Common myeloid progenitor, CD34-positive (primary cell): ENCODE results near the gene HDAC11.
A peak's percentile ranks its signal among the peaks of the same experiment; 100 is the strongest.

ENCODE experiments used
- CTCF ChIA-PET: fragments of 350-600 bp; sonication (Branson Sonifier 250); formaldehyde crosslinking; loops from one replicate; lab custom pipeline; 2021; ENCODE audit warnings: antibody characterized with exemption; lab: Charles Lee
- POLR2A ChIA-PET: fragments of 350-600 bp; sonication (Branson Sonifier 250); formaldehyde crosslinking; loops from one replicate; lab custom pipeline; 2021; ENCODE audit warnings: antibody characterized with exemption; lab: Charles Lee
- DNase-seq, 3 donors: peaks; one replicate each; pipeline versions ENCODE4 v3.0.0 to v3.0.0-alpha.2; 2013
- H3K27ac ChIP-seq, 2 experiments: 1 replicate in 1 of 2; 2 replicates in 1 of 2; pipeline ENCODE4 v1.7.0; 2013; ENCODE audit warnings: inconsistent platforms in 2 of 2, low read length in 2 of 2, mild to moderate bottlenecking in 2 of 2, low read depth in 1 of 2, moderate library complexity in 1 of 2; ENCODE audit not compliant: severe bottlenecking in 2 of 2, insufficient read depth in 1 of 2, poor library complexity in 1 of 2
- H3K27me3 ChIP-seq, 5 experiments: replicated peaks in 2 of 5; 1 replicate in 3 of 5; 2 replicates in 2 of 5; pipeline versions ENCODE4 v1.6.1 to v1.7.0; 2013; ENCODE audit warnings: low read length in 4 of 5, mild to moderate bottlenecking in 2 of 5, moderate library complexity in 2 of 5, inconsistent platforms in 1 of 5; ENCODE audit not compliant: insufficient read depth in 5 of 5, control insufficient read depth in 4 of 5
- H3K36me3 ChIP-seq, 4 experiments: 1 replicate in 2 of 4; 2 replicates in 2 of 4; pipeline versions ENCODE4 v1.6.1 to v1.7.0; 2013; ENCODE audit warnings: low read length in 3 of 4, control low read depth in 1 of 4, mild to moderate bottlenecking in 1 of 4; ENCODE audit not compliant: control insufficient read depth in 4 of 4, insufficient read depth in 4 of 4
- H3K4me1 ChIP-seq, 4 experiments: 1 replicate in 3 of 4; 2 replicates in 1 of 4; pipeline versions ENCODE4 v1.6.1 to v1.7.1; 2013; ENCODE audit warnings: low read length in 3 of 4, mild to moderate bottlenecking in 3 of 4, control low read depth in 1 of 4, inconsistent platforms in 1 of 4, moderate library complexity in 1 of 4; ENCODE audit not compliant: control insufficient read depth in 4 of 4, insufficient read depth in 4 of 4; ENCODE audit errors: control extremely low read depth in 1 of 4
- H3K4me3 ChIP-seq, 7 experiments: 1 replicate in 4 of 7; 2 replicates in 3 of 7; pipeline versions ENCODE4 v1.5.1 to v1.7.0; 2013; ENCODE audit warnings: mild to moderate bottlenecking in 7 of 7, low read length in 6 of 7, moderate library complexity in 6 of 7, inconsistent platforms in 2 of 7, low read depth in 2 of 7, control low read depth in 1 of 7; ENCODE audit not compliant: insufficient read depth in 4 of 7, control insufficient read depth in 1 of 7; ENCODE audit errors: extremely low read depth in 1 of 7
- H3K9me3 ChIP-seq, 5 experiments: 1 replicate in 4 of 5; 2 replicates in 1 of 5; pipeline versions ENCODE4 v1.6.1 to v1.7.1; 2013; ENCODE audit warnings: low read length in 4 of 5, mild to moderate bottlenecking in 2 of 5, inconsistent platforms in 1 of 5, low read depth in 1 of 5, moderate library complexity in 1 of 5; ENCODE audit not compliant: control insufficient read depth in 4 of 5, insufficient read depth in 2 of 5; ENCODE audit errors: control extremely low read depth in 1 of 5
- WGBS: methylation state at CpG from one replicate; pipeline ENCODE4 v1.1.5; 2013; ENCODE audit not compliant: insufficient coverage; 5-methylcytosine and 5-hydroxymethylcytosine counted together

Gene HDAC11

GRCh38 chr3:13545952-13546454 is 65.9 kb downstream of the HDAC11 start:
- CTCF ChIA-PET = interaction anchor here (1.9 kb wide), 1 partner anchor 48 kb away, joined by 4 read pairs; no protein-coding TSS in a partner anchor
- POLR2A ChIA-PET = no interaction called here

GRCh38 chr3:13546667-13547171 is 66.6 kb downstream of the HDAC11 start:
- Histone ChIP-seq H3K4me1 (peaks cover 4 to 37% (median 27%) of the 10 kb centered on the region in 4 experiments), H3K9me3 (peaks cover 0 to 6% (median 0%) of the 10 kb centered on the region in 5 experiments), H3K4me3 (no peak overlapping the region), H3K36me3 (no peaks in the 10 kb centered on the region), H3K27ac (no peak overlapping the region), H3K27me3 (peaks cover 0 to 15% (median 2%) of the 10 kb centered on the region in 5 experiments)
- peak in 2 of 3 donors; percentile 14 to 39 for DNase-seq
- ChIA-PET CTCF (interaction anchor here (1.5 kb wide), 1 partner anchor 111 kb away, joined by 4 read pairs; no protein-coding TSS in a partner anchor), POLR2A (no interaction called here)
- WGBS = 86% methylated on average over 5 of the region's 9 CpGs

More at GRCh38 chr3:13545952-13546454, 65.9 kb downstream of the HDAC11 start:
- Histone ChIP-seq H3K4me1 (peaks cover 4 to 37% (median 27%) of the 10 kb centered on the region in 4 experiments), H3K27me3 (peaks cover 0 to 15% (median 2%) of the 10 kb centered on the region in 5 experiments), H3K36me3 (no peaks in the 10 kb centered on the region), H3K9me3 (peaks cover 0 to 6% (median 0%) of the 10 kb centered on the region in 5 experiments), H3K4me3 (no peak overlapping the region), H3K27ac (no peak overlapping the region)
- DNase-seq = no peak
- 90% methylated on average over 5 of the region's 9 CpGs for WGBS

DNA sequence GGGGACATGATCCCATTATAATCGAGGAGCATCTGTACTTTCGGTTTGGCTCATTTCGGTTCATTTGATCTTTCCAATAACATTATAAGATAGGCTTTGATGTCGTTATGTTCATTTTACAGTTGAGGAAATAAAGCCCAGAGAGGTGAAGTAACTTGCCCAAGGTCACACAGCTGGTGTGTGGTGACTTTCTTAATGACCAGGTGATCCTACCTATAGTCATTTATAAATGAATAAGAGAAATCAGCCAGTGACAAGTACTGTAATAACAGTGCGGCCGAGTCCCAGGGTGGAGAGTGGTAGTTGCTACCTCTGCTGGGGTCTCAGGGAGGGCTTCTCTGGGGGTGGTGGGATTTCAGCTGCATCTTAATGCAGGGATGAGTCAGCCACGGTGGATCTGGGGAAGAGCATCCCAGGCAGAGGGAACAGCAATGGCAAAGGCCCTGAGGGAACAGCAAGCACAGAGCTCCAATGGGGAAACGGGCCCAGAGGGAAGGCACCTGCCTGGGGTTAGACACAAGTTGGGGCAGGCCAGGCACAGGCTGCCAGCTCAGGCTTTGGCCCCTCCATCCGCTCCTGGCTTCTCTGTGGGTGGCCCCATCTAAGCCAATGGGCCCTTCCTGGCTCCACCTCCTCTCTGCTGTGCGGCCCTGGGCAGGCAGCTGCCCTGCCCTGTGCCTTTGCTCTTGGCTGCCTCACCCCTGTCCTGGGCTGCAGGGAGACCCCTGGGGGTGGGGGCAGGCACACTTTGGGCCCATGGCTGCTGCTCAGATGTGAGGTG is 67.7 kb downstream of the HDAC11 start:
- H3K4me1 ChIP-seq = peaks cover 4 to 37% (median 27%) of the 10 kb centered on the region in 4 experiments

DNA sequence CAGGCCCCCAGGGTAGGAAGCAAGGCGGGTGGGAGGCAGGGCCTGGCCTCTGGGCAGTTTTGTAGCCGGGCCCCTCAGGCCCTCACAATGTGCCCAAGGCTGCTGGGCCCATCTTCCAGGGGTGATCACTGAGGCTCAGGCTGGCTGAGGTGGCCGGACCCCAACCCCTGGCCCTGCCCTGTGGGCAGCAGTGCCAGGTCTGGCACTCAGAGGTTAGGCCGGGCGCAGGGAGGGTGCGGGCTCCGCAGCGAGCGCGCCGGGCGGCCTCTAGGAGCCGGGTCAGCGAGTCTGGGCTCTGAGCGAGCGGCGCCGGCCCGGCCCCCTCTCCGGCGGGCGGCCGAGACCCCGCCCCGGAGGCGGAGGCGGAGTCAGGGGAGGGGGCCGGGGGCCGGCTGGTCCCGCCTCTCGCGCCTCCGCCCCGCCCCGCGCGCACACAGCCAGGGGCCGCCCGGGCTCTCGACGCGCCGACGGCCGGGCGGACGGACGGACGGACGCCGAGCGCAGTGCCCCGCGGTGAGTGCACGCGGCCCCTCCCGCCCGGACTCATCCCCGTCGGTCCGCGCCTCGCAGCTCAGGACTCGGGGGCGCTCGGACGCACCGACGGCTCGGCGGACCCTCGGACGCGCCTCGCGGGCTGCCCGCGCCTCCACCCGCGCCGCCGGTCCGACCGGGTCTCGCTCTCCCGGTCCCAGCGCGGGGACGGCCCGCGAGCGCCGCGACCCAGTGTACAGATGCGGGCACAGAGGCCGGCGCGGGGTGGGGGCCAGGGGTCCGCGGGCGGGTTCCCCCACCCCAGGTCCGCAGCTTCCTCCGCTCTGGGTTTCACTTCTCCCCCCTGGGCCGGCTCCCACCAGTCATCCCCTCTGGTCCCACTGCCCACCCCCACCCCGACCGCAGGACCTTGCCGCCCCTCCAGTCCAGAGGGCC is 68.9 kb downstream of the HDAC11 start, which contains the start of gene FBLN2:
FBLN2 (plus strand) TSS at position 430 of the 927 bp plus-strand sequence. CDS start 21,231 bp downstream, outside the sequence.
- 3% methylated on average over 37 of the region's 107 CpGs for WGBS
- no peak within 1 kb of the TSS for H3K27ac ChIP-seq

More for the DNA sequence above, 67.7 kb downstream of the HDAC11 start:
- DNase-seq = no peak
- POLR2A ChIA-PET = no interaction called here
- no peaks in the 10 kb centered on the region for H3K9me3 ChIP-seq
- H3K36me3 ChIP-seq = no peaks in the 10 kb centered on the region
- H3K27ac ChIP-seq = no peak overlapping the region
- over 99% methylated on average over 8 of the region's 10 CpGs for WGBS
- no peak overlapping the region for H3K4me3 ChIP-seq
- CTCF ChIA-PET = interaction anchor here (1.5 kb wide), 1 partner anchor 110 kb away, joined by 4 read pairs; no protein-coding TSS in a partner anchor
- peaks cover 0 to 15% (median 2%) of the 10 kb centered on the region in 5 experiments for H3K27me3 ChIP-seq

GRCh38 chr3:13549623-13550422 is 69.7 kb downstream of the HDAC11 start:
- H3K27me3 ChIP-seq = peaks cover 0 to 15% (median 2%) of the 10 kb centered on the region in 5 experiments
- H3K4me3 ChIP-seq = no peak overlapping the region
- ChIA-PET CTCF (interaction anchor here (1.1 to 2.6 kb wide), 5 partner anchors 8 to 98 kb away, joined by 3 to 9 read pairs (median 3); no protein-coding TSS in a partner anchor), POLR2A (no interaction called here)
- peak in 2 of 3 donors; percentile 82 to 88 for DNase-seq
- H3K9me3 ChIP-seq = no peaks in the 10 kb centered on the region
- H3K4me1 ChIP-seq = peaks cover 4 to 29% (median 19%) of the 10 kb centered on the region in 4 experiments
- H3K27ac ChIP-seq = no peak overlapping the region
- 42% methylated on average over 12 of the region's 18 CpGs for WGBS
- H3K36me3 ChIP-seq = no peaks in the 10 kb centered on the region

More for the DNA sequence above, 68.9 kb downstream of the HDAC11 start, which contains the start of gene FBLN2:
- peaks cover 0 to 15% (median 2%) of the 10 kb centered on the region in 5 experiments for H3K27me3 ChIP-seq
- ChIA-PET CTCF (no interaction called here), POLR2A (no interaction called here)
- peak within 1 kb of the TSS in 5 of 7 experiments; percentile 1 to 61 (median 51) for H3K4me3 ChIP-seq
- no peaks in the 10 kb centered on the region for H3K9me3 ChIP-seq
- peak in 2 of 3 donors; percentile 33 to 41 for DNase-seq
- H3K4me1 ChIP-seq = peaks cover 4 to 37% (median 27%) of the 10 kb centered on the region in 4 experiments
- no peaks in the 10 kb centered on the region for H3K36me3 ChIP-seq

DNA sequence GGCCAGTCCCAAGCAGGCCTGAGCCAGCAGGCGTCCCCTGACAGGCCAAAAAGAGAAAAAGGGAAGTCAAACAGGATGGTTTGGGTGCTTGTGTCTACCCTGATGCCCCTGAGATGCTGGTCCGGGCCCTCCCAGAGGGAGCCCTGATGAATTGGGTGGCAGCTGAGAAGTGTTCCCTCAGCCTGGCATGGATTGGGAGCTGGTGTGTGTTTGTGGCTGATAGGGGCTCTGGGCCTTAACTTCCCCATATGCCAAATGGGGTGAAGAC is 70.3 kb downstream of the HDAC11 start:
- DNase-seq = peak in 2 of 3 donors; percentile 48 to 54
- H3K4me3 ChIP-seq = no peak overlapping the region
- no peaks in the 10 kb centered on the region for H3K36me3 ChIP-seq
- CTCF ChIA-PET = interaction anchor here (1.1 to 2.6 kb wide), 7 partner anchors 9 to 98 kb away, joined by 3 to 9 read pairs (median 3); no protein-coding TSS in a partner anchor
- H3K4me1 ChIP-seq = peaks cover 0 to 24% (median 14%) of the 10 kb centered on the region in 4 experiments
- H3K27ac ChIP-seq = no peak overlapping the region
- 8% methylated on average over 2 of the region's 2 CpGs for WGBS
- no peaks in the 10 kb centered on the region for H3K9me3 ChIP-seq
- H3K27me3 ChIP-seq = peaks cover 0 to 15% (median 2%) of the 10 kb centered on the region in 5 experiments
- POLR2A ChIA-PET = no interaction called here
